Left colon (tissue), 2 donors: ENCODE results near the gene CCDC92. TPM values are rescaled to one million over a fixed set of nuclear protein-coding genes. Genes with fewer than 3 reads are reported as not detected.

Source experiments
- ATAC-seq: fragments of 200-7000 bp; cut with Tn5 transposase; one replicate; pipeline ENCODE4 v1.9.1; 2020; ENCODE audit warnings: mild to moderate bottlenecking, moderate library complexity
- DNase-seq, 2 donors: peaks; one replicate each; pipeline ENCODE4 v3.0.0-alpha.2; 2020
- intact Hi-C, 2 donors: fragments of 100-400 bp; cut with DNase I in 1 of 2; cut with micrococcal nuclease in 1 of 2; formaldehyde crosslinking; loops; one replicate each; pipeline versions ENCODE4 v1.11.2 to v1.14.0; 2022; cut with DNase I, micrococcal nuclease
- total RNA-seq, 2 donors: library from RNA; stranded (reverse); fragmentation: NEBNext Ultra II Directional; extraction: Animal tissue kit (Norgen Biotek cat#: 25700); gene quantifications; one replicate each; pipeline ENCODE4 v1.2.1, GENCODE V29; 2021
- donor health status: DM: no; HTN: no; CAD: no.
- donor health status: DM: yes; HTN: yes; CAD: no.

Gene CCDC92
- total RNA-seq, 2 donors from 2014 or later = 20.6 to 25.6 TPM

GRCh38 chr12:124004233-124004875, 31.7 kb upstream of the CCDC92 start:
- intact Hi-C loops = no loop called here
- no peak for DNase-seq
- no peak for ATAC-seq

- DNase-seq (no peak), ATAC-seq (no peak)
- intact Hi-C loops = no loop called here
Measured at GRCh38 chr12:124002654-124003053, 30.0 kb upstream of the CCDC92 start.

- no peak for ATAC-seq
- DNase-seq = no peak
- intact Hi-C loops = no loop called here
Measured at GRCh38 chr12:124002021-124002644, 29.5 kb upstream of the CCDC92 start.

GRCh38 chr12:124001343-124001742, 28.7 kb upstream of the CCDC92 start:
- intact Hi-C loops = no loop called here
- DNase-seq (no peak), ATAC-seq (no peak)

GRCh38 chr12:124000111-124000510, 27.5 kb upstream of the CCDC92 start:
- ATAC-seq = no peak
- intact Hi-C loops = no loop called here

GRCh38 chr12:123998991-123999359, 26.3 kb upstream of the CCDC92 start:
- ATAC-seq (no peak), DNase-seq (no peak)
- intact Hi-C loops = no loop called here

More at GRCh38 chr12:124000111-124000510, 27.5 kb upstream of the CCDC92 start:
- no peak for DNase-seq

GRCh38 chr12:123998344-123998990, 25.8 kb upstream of the CCDC92 start:
- intact Hi-C loops = no loop called here
- ATAC-seq (no peak), DNase-seq (no peak)

- intact Hi-C loops = no loop called here
- ATAC-seq = no peak
Measured at GRCh38 chr12:123997908-123998307, 25.3 kb upstream of the CCDC92 start.

GRCh38 chr12:123997033-123997822, 24.6 kb upstream of the CCDC92 start:
- DNase-seq (no peak), ATAC-seq (no peak)
- intact Hi-C loops = no loop called here

More at GRCh38 chr12:123997908-123998307, 25.3 kb upstream of the CCDC92 start:
- DNase-seq = no peak

GRCh38 chr12:123996581-123996980, 23.9 kb upstream of the CCDC92 start:
- no peak for ATAC-seq

GRCh38 chr12:123995023-123995748, 22.6 kb upstream of the CCDC92 start:
- ATAC-seq (no peak), DNase-seq (no peak)
- intact Hi-C loops = no loop called here

More at GRCh38 chr12:123996581-123996980, 23.9 kb upstream of the CCDC92 start:
- DNase-seq = no peak
- intact Hi-C loops = no loop called here

GRCh38 chr12:123992118-123992825, 19.6 kb upstream of the CCDC92 start:
- no peak for ATAC-seq
- intact Hi-C loops = no loop called here
- DNase-seq = no peak

GRCh38 chr12:123991372-123991951, 18.8 kb upstream of the CCDC92 start:
- DNase-seq = no peak
- ATAC-seq = peak; percentile 78
- intact Hi-C loops = no loop called here

- no peak for DNase-seq
- intact Hi-C loops = no loop called here
- ATAC-seq = peak; percentile 55
Measured at GRCh38 chr12:123990511-123990910, 17.9 kb upstream of the CCDC92 start.

- ATAC-seq (no peak), DNase-seq (no peak)
- intact Hi-C loops = loop anchor here in 1 of 2 donors (5.0 kb wide), 1 partner anchor 87 kb away; no protein-coding TSS in a partner anchor
Measured at GRCh38 chr12:123989753-123990152, 17.1 kb upstream of the CCDC92 start.

- intact Hi-C loops = loop anchor here in 1 of 2 donors (5.0 kb wide), 1 partner anchor 87 kb away; no protein-coding TSS in a partner anchor
- DNase-seq (no peak), ATAC-seq (no peak)
Measured at GRCh38 chr12:123989168-123989567, 16.5 kb upstream of the CCDC92 start.

GRCh38 chr12:123987022-123987421, 14.4 kb upstream of the CCDC92 start:
- intact Hi-C loops = loop anchor here in 1 of 2 donors (5.0 kb wide), 1 partner anchor 85 kb away; no protein-coding TSS in a partner anchor
- DNase-seq = no peak
- no peak for ATAC-seq
